ENCODE data around the gene BAIAP2L1. TPM values are rescaled to one million over a fixed set of nuclear protein-coding genes. Genes with fewer than 3 reads are reported as not detected.
"Not testable (repeated sequence)": the region's sequence is repeated elsewhere in the genome, so short reads cannot be mapped to it uniquely, and the experiment has no call there.

The BAIAP2L1 gene
- total and polyA plus RNA-seq, 7 donors: 0.80 to 3.0 (median 1.2) TPM

DNA sequence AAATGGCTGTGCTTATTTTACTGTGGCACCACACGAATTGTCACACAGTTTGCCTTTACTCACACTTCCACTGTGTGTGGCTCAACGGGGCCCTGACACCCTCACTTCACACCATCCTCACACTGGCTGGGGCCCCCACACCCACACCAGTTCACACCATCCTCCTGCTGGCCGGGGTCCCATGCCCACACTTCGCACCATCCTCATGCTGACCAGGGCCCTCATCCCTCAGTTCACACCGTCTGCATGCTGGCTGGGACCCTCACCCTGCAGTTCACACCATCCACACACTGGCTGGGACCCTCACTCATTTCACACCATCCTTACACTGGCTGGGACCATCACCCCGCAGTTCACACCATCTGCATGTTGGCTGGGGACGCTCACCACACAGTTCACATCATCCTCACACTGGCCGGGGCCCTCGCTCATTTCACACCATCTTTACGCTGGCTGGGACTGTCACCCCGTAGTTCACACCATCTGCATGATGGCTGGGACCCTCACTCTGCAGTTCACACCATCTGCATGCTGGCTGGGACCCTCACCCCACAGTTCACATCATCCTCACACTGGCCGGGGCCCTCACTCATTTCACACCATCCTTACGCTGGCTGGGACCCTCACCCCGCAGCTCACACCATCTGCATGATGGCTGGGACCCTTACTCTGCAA lies 83.4 kb downstream of the BAIAP2L1 start:
- TF ChIP-seq, protein P1, sequence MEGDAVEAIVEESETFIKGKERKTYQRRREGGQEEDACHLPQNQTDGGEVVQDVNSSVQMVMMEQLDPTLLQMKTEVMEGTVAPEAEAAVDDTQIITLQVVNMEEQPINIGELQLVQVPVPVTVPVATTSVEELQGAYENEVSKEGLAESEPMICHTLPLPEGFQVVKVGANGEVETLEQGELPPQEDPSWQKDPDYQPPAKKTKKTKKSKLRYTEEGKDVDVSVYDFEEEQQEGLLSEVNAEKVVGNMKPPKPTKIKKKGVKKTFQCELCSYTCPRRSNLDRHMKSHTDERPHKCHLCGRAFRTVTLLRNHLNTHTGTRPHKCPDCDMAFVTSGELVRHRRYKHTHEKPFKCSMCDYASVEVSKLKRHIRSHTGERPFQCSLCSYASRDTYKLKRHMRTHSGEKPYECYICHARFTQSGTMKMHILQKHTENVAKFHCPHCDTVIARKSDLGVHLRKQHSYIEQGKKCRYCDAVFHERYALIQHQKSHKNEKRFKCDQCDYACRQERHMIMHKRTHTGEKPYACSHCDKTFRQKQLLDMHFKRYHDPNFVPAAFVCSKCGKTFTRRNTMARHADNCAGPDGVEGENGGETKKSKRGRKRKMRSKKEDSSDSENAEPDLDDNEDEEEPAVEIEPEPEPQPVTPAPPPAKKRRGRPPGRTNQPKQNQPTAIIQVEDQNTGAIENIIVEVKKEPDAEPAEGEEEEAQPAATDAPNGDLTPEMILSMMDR (IDR thresholded peaks at IDR 0.05): no peak
- H3K9me3 ChIP-seq: no peaks in the 10 kb centered on the region
- intact Hi-C loops (cut with DNase I): no loop called here
- H3K27ac ChIP-seq: no peak overlapping the region
- no peak overlapping the region for H3K4me3 ChIP-seq
- no peaks in the 10 kb centered on the region for H3K4me1 ChIP-seq
- H3K36me3 ChIP-seq (ENCODE audit: insufficient read depth in 1 of 2, low read depth in 1 of 2): no peaks in the 10 kb centered on the region
- DNase-seq (no peak), ATAC-seq (peak in 1 of 4 donors; percentile 28)
- peaks cover 0 to 6% (median 0%) of the 10 kb centered on the region in 3 donors for H3K27me3 ChIP-seq (ENCODE audit: insufficient read depth in 3 of 3, low read length in 2 of 3)
- 94 to 97% (median 95%) methylated on average over 14 of the region's 14 CpGs for WGBS, 3 donors

GRCh38 chr7:98315994-98316527 lies 84.8 kb downstream of the BAIAP2L1 start:
- 93 to 97% (median 95%) methylated on average over 4 of the region's 4 CpGs for WGBS, 3 donors
- H3K27ac ChIP-seq; H3K4me1 ChIP-seq; H3K4me3 ChIP-seq; ATAC-seq; H3K9me3 ChIP-seq; H3K27me3 ChIP-seq (ENCODE audit: insufficient read depth in 3 of 3, low read length in 2 of 3); intact Hi-C loops (cut with DNase I); DNase-seq: not testable (repeated sequence)
- H3K36me3 ChIP-seq (ENCODE audit: insufficient read depth in 1 of 2, low read depth in 1 of 2): peaks cover 0 to 12% of the 10 kb centered on the region in 2 donors

GRCh38 chr7:98315318-98315993 lies 85.4 kb downstream of the BAIAP2L1 start:
- intact Hi-C loops (cut with DNase I): no loop called here
- TF ChIP-seq, protein P1 (IDR thresholded peaks at IDR 0.05): no peak

DNA sequence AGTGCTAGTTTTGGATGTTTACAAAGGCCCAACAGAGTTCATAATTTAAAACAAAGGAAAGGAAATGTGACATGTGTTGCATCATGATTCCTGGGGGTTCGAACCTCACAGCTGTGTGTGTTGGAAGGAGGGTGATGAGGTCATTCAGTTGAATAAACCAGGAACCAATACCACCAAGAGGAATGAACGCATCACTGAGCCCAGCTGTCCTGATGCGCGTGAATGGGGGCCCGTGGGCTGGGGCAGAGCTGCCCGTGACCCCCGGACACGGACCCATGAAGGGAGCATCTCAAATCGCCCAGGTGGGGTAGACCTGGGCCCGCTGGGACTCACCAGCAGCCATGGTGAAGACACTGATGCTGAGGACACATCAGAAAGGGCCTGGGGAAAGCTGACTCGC lies 86.4 kb downstream of the BAIAP2L1 start:
- no peaks in the 10 kb centered on the region for H3K9me3 ChIP-seq
- TF ChIP-seq, protein P1 (IDR thresholded peaks at IDR 0.05): no peak
- WGBS, 3 donors: 86 to 89% (median 89%) methylated on average over 11 of the region's 11 CpGs
- no peak overlapping the region for H3K27ac ChIP-seq
- peaks cover 0 to 16% of the 10 kb centered on the region in 2 donors for H3K36me3 ChIP-seq (ENCODE audit: insufficient read depth in 1 of 2, low read depth in 1 of 2)
- H3K4me1 ChIP-seq: no peaks in the 10 kb centered on the region
- DNase-seq (no peak), ATAC-seq (no peak)
- H3K4me3 ChIP-seq: no peak overlapping the region
- intact Hi-C loops (cut with DNase I): no loop called here
- no peaks in the 10 kb centered on the region for H3K27me3 ChIP-seq (ENCODE audit: insufficient read depth in 3 of 3, low read length in 2 of 3)

More at GRCh38 chr7:98315318-98315993, 85.4 kb downstream of the BAIAP2L1 start:
- no peaks in the 10 kb centered on the region for H3K9me3 ChIP-seq
- DNase-seq (no peak), ATAC-seq (no peak)
- no peak overlapping the region for H3K27ac ChIP-seq
- peaks cover 0 to 12% of the 10 kb centered on the region in 2 donors for H3K36me3 ChIP-seq (ENCODE audit: insufficient read depth in 1 of 2, low read depth in 1 of 2)
- 76 to 88% (median 88%) methylated on average over 13 of the region's 13 CpGs for WGBS, 3 donors
- no peaks in the 10 kb centered on the region for H3K4me1 ChIP-seq
- H3K27me3 ChIP-seq (ENCODE audit: insufficient read depth in 3 of 3, low read length in 2 of 3): no peaks in the 10 kb centered on the region
- no peak overlapping the region for H3K4me3 ChIP-seq

GRCh38 chr7:98312201-98312600 lies 88.7 kb downstream of the BAIAP2L1 start:
- WGBS, 3 donors: 80 to 85% (median 81%) methylated on average over 7 of the region's 7 CpGs
- intact Hi-C loops (cut with DNase I): no loop called here

More at GRCh38 chr7:98312201-98312600, 88.7 kb downstream of the BAIAP2L1 start:
- Histone ChIP-seq H3K9me3 (no peaks in the 10 kb centered on the region), H3K36me3 (ENCODE audit: insufficient read depth in 1 of 2, low read depth in 1 of 2) (peaks cover 0 to 38% of the 10 kb centered on the region in 2 donors), H3K4me3 (no peak overlapping the region), H3K27ac (no peak overlapping the region), H3K27me3 (ENCODE audit: insufficient read depth in 3 of 3, low read length in 2 of 3) (no peaks in the 10 kb centered on the region), H3K4me1 (no peaks in the 10 kb centered on the region)
- ATAC-seq (no peak), DNase-seq (no peak)
- TF ChIP-seq, protein P1 (IDR thresholded peaks at IDR 0.05): no peak

Data from psoas muscle (tissue), 8 donors.